HG03039 (cell line): ENCODE measurements around the gene PPP1R8.
"Not testable (repeated sequence)": the region's sequence is repeated elsewhere in the genome, so short reads cannot be mapped to it uniquely, and the experiment has no call there.

Experiments used
- ATAC-seq: cut with Tn5 transposase; IDR thresholded peaks from one replicate; pipeline ENCODE4 v1.9.1; 2021; ENCODE audit warnings: mild to moderate bottlenecking, moderate library complexity; ENCODE audit not compliant: unreplicated experiment

Gene PPP1R8

GRCh38 chr1:27869719-27870085, 39.1 kb downstream of the PPP1R8 start:
- no peak for ATAC-seq

GRCh38 chr1:27871076-27871475, 40.5 kb downstream of the PPP1R8 start:
- ATAC-seq, result not testable (repeated sequence)

GRCh38 chr1:27872059-27872801, 41.6 kb downstream of the PPP1R8 start, which contains the start of gene THEMIS2:
Gene THEMIS2, plus strand, starts transcription at chr1:27872544. Its CDS starts 28 bp downstream, at chr1:27872572.
- ATAC-seq, result no peak

GRCh38 chr1:27872802-27873551, 42.4 kb downstream of the PPP1R8 start:
- no peak for ATAC-seq

- ATAC-seq, result no peak
Measured at GRCh38 chr1:27873671-27874384, 43.2 kb downstream of the PPP1R8 start.

GRCh38 chr1:27876341-27877114, 45.9 kb downstream of the PPP1R8 start:
- ATAC-seq, result no peak

GRCh38 chr1:27877115-27877416, 46.5 kb downstream of the PPP1R8 start:
- ATAC-seq, result no peak

- no peak for ATAC-seq
Measured at GRCh38 chr1:27878039-27878438, 47.5 kb downstream of the PPP1R8 start.

- no peak for ATAC-seq
Measured at GRCh38 chr1:27878787-27879335, 48.3 kb downstream of the PPP1R8 start.

GRCh38 chr1:27879374-27880082, 48.9 kb downstream of the PPP1R8 start:
- ATAC-seq, result no peak

- ATAC-seq, result no peak
Measured at GRCh38 chr1:27882543-27882903, 51.9 kb downstream of the PPP1R8 start.

GRCh38 chr1:27883536-27883935, 53.0 kb downstream of the PPP1R8 start:
- ATAC-seq, result no peak

- peak; percentile 49 for ATAC-seq
Measured at GRCh38 chr1:27884006-27884954, 53.7 kb downstream of the PPP1R8 start.

GRCh38 chr1:27885114-27885528, 54.5 kb downstream of the PPP1R8 start:
- no peak for ATAC-seq

- no peak for ATAC-seq
Measured at GRCh38 chr1:27885621-27886352, 55.2 kb downstream of the PPP1R8 start.

- ATAC-seq, result no peak
Measured at GRCh38 chr1:27886353-27886679, 55.7 kb downstream of the PPP1R8 start.

GRCh38 chr1:27886744-27887143, 56.2 kb downstream of the PPP1R8 start:
- ATAC-seq, result no peak

- no peak for ATAC-seq
Measured at GRCh38 chr1:27887215-27888021, 56.8 kb downstream of the PPP1R8 start.
